Measurements from ENCODE around the gene MSI2.

MSI2 gene

DNA sequence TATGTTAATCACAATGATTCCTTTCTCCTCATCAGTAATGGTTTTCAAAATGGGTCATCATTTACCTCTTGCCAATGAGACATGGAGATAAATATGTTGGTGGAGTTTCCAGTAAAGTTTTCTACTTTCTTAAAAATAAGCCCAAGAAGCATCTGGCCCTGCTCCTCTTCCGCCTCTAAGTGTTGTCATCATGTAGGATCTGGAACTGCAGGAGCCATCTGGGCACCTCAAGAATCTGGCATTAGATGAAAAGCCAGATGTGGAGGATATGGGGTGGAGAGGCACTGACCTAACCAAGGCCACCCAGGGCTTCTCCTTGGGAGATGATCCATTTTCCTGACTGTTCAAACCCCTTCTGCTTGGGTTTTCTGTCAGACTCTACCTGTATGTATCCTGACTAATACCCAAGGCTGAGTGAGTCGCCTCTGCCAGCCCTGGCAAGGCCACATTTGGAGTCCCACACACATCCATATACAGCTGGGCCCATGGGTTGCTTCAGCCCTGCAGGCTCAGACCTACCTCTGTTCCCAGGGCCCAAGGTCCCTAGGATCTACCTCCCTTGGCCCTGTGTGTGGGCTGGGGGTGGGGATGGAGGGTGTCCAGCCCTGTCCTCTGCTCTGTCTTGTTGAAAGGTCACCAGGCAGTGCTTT lies 464.2 kb downstream of the MSI2 start:
- DNase-seq (ENCODE audit: low spot score), result no peak

- no peak for DNase-seq (ENCODE audit: low spot score)
These were observed 465.8 kb downstream of the MSI2 start for GRCh38 chr17:57721967-57722703.

DNA sequence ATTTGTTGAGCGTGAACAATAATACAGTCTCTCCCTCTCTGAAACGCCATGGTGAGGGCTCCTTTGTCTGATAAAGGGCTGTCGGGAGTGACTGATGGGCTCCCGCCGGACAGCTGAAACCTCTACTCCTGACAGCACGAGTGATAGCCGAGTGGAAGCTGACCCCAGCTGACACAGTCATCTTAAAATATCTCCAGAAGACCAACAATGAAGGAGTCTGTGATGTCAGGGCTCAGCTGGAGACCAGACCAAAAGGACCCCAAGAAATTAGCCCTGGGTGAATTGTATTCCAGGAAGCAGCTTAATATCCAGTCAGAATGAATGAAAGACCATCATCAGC lies 466.4 kb downstream of the MSI2 start:
- DNase-seq (ENCODE audit: low spot score), result no peak

DNA sequence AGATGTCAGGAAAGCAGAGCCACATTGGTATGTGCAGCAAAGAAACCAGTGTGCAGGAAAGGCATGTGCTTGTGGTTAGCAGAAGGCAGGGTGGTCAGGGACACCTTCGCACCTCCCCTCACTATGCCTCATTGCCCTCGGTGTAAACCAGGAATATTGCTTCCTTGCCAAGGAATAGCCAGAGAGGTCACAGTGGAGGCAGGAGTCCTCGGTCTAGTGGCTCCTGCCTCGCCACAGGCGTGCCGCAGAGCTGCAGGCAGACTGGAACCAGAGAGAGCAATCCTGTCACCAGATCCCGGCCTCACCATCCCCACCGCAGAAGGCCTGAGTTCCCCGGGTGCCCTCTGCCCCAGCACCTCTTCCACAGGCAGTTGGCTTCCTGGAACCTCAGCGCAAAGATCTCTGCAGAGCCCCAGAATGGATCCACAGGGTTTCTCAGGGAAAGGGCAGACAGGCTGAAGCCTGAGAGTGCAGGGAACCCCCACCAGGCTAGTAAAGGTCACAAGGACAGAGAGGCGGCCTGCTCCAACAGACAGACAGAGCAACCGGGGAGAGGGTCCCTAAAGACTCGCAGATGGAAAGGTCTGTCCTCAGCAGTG lies 467.2 kb downstream of the MSI2 start:
- peak; percentile 19 for DNase-seq (ENCODE audit: low spot score)

DNA sequence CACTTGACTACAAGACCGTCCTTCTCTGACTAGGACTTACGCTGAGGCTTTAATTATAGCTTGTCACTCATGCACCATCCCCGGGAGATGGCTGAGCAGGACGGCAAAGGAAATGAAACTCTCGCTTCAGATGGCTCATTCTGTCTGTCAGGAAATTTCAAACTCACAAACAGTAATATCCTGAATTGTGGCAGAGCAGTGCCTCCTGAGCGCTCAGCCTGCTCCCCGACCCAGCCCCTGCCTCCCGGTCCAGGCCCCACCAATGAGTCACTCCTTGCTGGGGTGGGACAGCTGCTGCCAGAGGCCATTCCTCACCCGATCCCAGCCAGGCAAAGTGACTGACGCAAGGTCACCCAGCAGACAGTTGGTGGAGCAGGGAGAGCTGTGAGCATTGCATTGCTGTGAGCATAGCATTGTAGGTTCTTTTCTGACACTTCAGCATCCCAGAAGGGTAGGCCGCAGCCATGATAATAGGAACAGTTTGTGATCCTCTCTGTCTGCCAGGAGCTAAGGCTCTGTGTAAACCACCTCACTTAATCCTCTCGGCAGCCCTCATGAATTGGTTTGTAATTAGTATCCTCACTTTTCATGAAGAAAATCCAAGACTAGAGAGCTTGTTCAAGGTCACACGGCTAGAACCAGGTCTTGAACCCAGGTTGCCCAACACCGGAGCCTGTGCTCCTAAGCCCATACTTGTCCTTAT lies 467.9 kb downstream of the MSI2 start:
- DNase-seq (ENCODE audit: low spot score), result no peak

DNA sequence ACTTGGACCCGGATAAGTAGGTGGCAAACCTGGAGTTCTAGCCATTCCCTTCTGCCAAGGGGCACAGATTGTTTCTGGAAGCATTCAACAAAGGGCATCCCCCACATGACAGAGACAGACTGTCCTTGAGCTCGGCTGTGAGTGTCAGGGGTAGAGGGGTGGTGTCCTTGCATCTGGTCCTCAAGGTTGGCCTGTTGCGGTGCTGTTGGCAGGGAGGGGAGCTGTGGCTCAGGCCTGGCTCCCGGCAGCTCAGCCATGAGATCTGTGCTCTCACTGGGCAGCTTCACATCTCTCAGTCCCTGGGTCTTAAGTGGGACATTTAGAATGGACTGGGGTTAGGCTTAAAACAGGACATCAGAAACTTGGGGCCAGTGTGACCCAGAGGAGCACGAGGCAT lies 468.4 kb downstream of the MSI2 start:
- no peak for DNase-seq (ENCODE audit: low spot score)

DNA sequence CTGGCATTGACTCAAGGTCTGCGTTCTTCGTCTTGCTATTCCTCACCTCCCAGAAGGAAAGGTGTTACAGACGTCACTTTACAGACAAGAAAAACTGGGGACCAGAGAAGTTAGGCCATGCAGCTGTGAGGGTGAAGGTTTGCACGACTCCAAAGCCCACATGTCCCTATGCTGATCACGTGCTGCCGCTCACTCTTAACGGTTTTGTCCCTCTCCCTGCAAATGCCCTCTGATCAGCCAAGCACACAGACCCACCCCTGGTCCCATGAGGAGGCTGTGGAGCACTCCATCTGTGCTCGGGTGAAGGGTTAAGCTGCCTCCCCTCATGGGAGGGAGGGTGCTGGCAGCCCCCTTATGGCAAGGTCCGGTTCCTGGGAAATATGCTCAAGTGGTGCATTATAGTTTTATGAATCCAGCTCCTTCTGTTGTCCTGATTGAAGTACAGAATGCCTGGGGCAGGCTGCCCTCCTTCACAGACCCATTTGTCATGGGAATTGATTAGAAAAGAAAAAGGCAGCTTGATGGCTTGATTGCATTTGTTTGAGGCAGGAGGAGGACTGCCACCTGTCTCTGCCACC lies 470.0 kb downstream of the MSI2 start:
- no peak for DNase-seq (ENCODE audit: low spot score)

- DNase-seq (ENCODE audit: low spot score), result no peak
These were observed 470.5 kb downstream of the MSI2 start for GRCh38 chr17:57726838-57727237.

DNA sequence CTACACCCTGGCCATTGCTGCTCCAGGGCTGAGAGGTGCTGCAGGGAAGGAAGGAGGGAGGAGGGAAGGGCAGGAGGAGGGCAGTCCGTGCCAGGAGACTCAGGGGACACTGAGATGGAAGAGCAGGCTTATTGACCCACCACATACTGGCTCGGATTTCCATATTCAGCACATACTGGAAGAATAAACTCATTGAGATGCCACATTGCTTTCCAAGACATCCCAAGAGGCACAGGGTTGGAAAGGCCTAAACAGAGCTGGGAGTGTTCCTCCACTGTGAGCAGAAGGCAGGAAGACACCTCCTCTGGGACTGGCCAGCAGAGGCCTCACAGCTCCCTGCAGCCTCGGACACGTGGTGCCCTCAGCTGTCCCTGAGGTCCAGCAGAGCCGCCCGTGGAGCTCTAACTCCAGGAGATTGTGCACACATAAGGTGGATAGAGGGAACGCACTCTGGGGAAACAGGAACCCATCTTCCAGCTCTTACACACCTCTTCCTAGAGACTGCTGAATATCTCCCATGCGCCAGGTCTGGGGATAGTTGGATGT lies 471.4 kb downstream of the MSI2 start:
- DNase-seq (ENCODE audit: low spot score), result no peak

- no peak for DNase-seq (ENCODE audit: low spot score)
These were observed 473.8 kb downstream of the MSI2 start for GRCh38 chr17:57730026-57730701.

DNA sequence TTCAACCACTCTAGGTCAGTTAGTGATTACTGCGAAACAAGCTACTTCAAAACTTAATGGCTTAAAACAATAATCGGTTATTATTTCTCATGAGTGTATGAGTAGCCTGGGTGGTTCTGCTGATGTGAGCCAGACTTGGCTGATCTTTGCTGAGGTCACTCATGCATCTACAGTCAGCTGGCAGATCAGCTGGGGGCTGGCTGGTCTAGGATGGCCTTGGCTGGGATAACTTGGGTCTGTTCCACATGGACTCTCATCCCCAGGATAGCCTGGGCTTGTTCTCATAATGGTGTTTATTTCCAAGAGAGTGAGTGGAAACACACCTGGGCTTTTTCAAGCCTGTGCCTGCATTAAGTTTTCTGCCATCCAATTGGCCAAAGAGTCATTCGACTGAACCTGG lies 475.7 kb downstream of the MSI2 start:
- DNase-seq (ENCODE audit: low spot score), result no peak

DNA sequence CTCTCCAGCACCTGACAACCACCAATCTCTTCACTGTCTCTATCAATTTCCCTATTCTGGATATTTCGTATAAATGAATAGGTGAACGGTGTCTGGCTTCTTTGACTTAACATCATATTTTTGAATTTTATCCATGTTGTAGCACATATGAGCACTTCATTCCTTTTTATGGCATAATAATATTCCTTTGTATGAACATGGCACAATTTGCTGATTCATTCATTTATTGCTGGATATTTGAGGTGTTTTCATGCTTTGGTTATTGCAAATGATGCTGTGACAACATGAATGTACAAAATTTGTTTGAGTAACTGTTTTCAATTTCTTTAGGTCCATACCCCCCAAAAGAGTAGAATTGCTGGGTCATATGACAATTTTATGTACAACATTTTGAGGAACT lies 476.8 kb downstream of the MSI2 start:
- DNase-seq (ENCODE audit: low spot score), result no peak
